ENCODE measurements around the gene GTF3C5.
"Not testable (repeated sequence)": the region's sequence is repeated elsewhere in the genome, so short reads cannot be mapped to it uniquely, and the experiment has no call there.

GTF3C5 gene

DNA sequence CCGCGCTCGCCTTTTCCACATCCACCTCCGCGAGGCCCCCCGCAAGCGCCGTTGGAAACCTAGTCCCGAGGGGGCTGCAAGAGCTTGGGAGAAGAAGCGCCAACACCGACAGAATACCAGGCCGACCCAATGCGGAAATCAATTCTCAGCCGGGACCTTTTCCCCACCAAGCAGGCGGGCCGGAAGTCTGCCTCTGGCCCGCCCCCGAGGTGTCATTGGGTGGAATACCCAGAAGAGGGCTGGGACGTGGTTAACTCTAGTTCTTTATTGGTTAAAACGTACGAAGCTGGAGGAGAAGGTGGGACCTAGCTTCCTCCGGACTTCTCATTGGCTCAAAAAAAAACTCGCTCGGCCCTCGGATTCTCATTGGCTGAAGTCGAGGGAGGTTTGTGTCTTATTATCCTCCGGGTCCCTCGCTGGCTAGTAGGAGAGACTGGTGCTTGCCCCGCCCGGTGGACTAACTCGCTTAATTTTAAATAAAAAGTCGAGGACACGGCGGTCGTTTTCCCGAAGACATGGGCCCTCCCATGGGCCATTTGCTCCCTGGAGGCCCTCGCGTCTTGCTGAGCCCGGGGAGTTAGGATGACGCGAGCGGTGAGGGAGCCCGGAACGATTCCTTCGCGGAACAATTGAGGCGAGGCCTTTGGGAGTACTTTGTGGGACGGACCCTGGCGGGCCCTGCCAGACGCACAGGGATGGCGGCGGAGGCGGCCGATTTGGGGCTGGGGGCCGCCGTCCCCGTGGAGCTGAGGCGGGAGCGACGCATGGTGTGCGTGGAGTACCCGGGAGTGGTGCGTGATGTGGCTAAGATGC is at the start of gene GTF3C5:
TSS of gene GTF3C5 (plus strand) at position 681 of the 813 bp plus-strand sequence. CDS start at position 696, 15 bp downstream.
- no peaks in the 10 kb centered on the region for H3K9me3 Mint-ChIP-seq
- peaks cover 49% of the 10 kb centered on the region for H3K4me1 Mint-ChIP-seq (ENCODE audit: low read depth)
- peak within 1 kb of the TSS; percentile 94 for H3K4me3 Mint-ChIP-seq

DNA sequence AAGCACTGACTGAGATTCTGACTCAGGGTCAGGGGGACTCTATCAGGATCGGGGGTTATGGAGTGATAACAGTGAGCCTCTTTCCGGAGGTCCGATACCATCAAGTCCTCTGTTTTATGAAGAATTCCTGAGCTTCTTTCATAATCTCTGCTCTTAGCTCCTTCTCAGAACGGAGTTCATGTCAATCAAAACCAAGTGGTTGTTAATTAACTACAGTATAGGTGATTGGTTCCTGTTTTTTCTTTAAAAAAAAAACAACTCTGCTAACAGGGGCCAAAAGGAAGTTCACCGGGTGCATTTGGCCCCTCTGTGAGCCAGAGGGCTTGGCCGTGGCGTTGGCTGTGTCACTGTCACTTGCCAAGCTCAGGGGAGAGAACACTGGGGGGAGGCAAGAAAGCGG is 48.3 kb upstream of the GTF3C5 start:
- intact Hi-C loops (cut with micrococcal nuclease) = no loop called here
- H3K4me1 Mint-ChIP-seq (ENCODE audit: low read depth) = peaks cover 29% of the 10 kb centered on the region

More for the DNA sequence above, at the start of gene GTF3C5:
- H3K27me3 Mint-ChIP-seq = peaks cover 5% of the 10 kb centered on the region
- H3K27ac Mint-ChIP-seq = peak within 1 kb of the TSS; percentile 88
- intact Hi-C loops (cut with micrococcal nuclease) = no loop called here
- H3K36me3 Mint-ChIP-seq (ENCODE audit: low read depth) = peaks cover 24% of the 10 kb centered on the region

DNA sequence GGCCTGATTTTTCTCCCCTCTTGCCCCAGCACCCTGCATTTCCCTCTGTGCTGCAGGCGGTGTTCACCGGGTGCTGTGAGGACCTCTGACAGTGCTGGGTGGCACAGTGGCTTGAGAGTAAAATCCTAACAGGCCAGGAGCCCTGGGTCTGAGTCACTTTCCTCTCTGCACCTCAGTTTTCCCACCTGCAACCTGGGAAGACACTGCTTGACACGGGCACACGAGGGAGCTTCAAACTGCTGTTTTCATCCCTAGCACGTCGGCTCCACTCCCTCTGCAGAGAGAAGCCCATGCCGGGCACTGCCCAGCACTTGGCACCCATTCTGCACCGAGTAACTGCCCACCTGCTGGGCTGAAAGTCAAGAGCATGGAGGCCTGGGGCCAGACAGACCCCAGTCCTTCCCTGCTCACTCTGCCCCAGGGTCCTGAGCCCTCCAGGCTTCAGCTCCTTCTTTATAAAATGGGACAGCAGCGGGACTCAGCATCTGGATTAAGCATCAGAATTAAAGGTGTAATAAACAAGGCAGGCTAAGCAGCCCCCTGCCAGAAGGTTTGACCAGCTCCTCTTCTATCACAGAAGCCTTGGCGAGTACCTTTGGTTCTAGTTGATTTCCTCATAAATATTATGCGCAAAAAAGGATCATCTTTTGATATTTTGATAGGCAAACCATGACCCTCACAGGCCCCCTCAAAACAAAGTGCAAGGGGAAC is 47.2 kb upstream of the GTF3C5 start:
- Mint-ChIP-seq H3K4me1 (ENCODE audit: low read depth) (peaks cover 18% of the 10 kb centered on the region), H3K36me3 (ENCODE audit: low read depth) (no peaks in the 10 kb centered on the region), H3K9me3 (no peaks in the 10 kb centered on the region), H3K27ac (no peak overlapping the region), H3K4me3 (no peak overlapping the region), H3K27me3 (peaks cover 86% of the 10 kb centered on the region)
- intact Hi-C loops (cut with micrococcal nuclease) = no loop called here

More for the DNA sequence above, 48.3 kb upstream of the GTF3C5 start:
- Mint-ChIP-seq H3K27ac (peak overlapping the region; percentile 66), H3K36me3 (ENCODE audit: low read depth) (no peaks in the 10 kb centered on the region), H3K27me3 (peaks cover 89% of the 10 kb centered on the region), H3K9me3 (no peaks in the 10 kb centered on the region), H3K4me3 (no peak overlapping the region)

DNA sequence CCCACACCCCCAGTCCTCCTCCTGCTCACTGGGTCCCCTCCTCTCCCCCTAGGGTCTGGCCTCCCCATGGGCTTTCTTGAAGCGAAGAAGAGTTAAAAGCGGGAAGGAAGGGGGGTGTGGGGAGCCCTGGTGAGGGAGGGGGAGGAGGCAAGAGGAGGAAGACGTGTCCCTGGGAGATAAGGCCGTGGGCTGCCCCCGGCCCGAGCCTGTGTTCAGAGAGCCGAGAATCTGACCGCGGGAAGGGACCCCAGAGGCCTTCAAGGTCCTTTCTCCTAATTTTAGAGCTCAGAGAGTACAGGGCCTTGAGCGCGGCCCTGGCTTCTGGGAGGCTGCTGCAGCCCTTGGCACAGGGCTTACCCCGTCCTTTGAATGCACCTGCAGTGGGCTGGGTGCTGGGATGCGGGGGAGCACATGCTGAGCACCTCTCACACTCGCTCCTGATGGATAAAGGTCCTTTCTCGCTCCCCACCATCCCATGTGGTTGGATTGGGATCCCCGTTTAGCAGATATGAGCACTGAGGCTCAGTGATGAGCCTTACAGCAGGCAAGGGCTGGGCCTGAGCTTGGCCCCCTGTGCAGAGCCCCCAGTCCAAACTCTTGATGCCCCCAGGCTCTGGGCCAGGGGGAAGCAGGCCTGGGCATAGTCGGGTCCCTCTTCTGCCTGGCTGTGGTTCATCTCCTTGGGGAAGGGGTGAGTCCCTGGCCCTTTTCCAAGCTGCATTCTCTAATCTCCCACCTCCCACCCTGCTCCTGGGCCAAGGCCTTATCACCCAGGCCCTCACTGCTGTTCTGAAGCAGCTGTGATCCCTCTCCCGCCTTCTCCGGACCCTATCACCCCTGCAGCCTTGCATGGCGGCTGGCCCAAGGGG is 46.4 kb upstream of the GTF3C5 start:
- Mint-ChIP-seq H3K4me1 (ENCODE audit: low read depth) (peaks cover 14% of the 10 kb centered on the region), H3K27me3 (peaks cover 82% of the 10 kb centered on the region), H3K9me3 (no peaks in the 10 kb centered on the region), H3K36me3 (ENCODE audit: low read depth) (no peaks in the 10 kb centered on the region), H3K4me3 (no peak overlapping the region), H3K27ac (no peak overlapping the region)
- intact Hi-C loops (cut with micrococcal nuclease) = no loop called here

DNA sequence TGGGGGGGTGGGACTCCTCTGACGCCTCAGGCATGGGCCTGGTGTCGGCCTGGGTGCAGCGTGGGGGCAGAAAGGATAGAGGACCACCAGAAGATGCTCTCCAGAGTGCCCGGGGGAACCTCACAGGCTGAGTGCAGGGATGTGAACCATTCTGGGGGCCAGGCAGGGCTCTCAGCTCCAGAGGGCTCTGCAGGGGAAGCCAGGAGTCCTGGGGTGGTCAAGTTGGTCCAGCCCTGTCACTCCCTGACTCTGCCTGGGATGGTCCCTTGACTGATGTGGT is 45.8 kb upstream of the GTF3C5 start:
- intact Hi-C loops (cut with micrococcal nuclease) = no loop called here
- no peaks in the 10 kb centered on the region for H3K9me3 Mint-ChIP-seq
- no peaks in the 10 kb centered on the region for H3K36me3 Mint-ChIP-seq (ENCODE audit: low read depth)
- H3K4me1 Mint-ChIP-seq (ENCODE audit: low read depth) = peaks cover 14% of the 10 kb centered on the region
- no peak overlapping the region for H3K4me3 Mint-ChIP-seq
- peaks cover 81% of the 10 kb centered on the region for H3K27me3 Mint-ChIP-seq
- H3K27ac Mint-ChIP-seq = no peak overlapping the region

DNA sequence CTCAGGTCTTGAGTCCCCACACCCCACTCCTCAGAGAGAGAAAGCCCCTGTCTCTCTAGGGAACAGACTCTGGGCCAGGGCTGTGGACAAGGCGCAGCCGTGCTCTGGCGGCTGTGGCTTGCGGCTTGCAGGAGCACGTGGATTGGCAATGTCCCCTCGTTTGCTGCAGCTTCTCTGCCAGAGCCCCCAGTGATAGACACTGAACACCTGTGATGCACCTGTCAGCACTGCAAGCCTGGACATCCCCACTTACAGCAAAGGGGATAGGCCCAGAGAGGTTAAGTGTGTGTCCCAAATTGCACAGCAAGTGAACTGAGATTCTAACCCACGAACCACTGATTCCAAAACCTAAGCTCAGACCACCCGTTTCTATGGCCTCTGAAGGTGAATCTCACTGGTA is 45.3 kb upstream of the GTF3C5 start:
- intact Hi-C loops (cut with micrococcal nuclease) = no loop called here
- Mint-ChIP-seq H3K4me1 (ENCODE audit: low read depth) (peaks cover 14% of the 10 kb centered on the region), H3K27me3 (peaks cover 82% of the 10 kb centered on the region), H3K9me3 (no peaks in the 10 kb centered on the region), H3K36me3 (ENCODE audit: low read depth) (no peaks in the 10 kb centered on the region), H3K27ac (no peak overlapping the region), H3K4me3 (no peak overlapping the region)

DNA sequence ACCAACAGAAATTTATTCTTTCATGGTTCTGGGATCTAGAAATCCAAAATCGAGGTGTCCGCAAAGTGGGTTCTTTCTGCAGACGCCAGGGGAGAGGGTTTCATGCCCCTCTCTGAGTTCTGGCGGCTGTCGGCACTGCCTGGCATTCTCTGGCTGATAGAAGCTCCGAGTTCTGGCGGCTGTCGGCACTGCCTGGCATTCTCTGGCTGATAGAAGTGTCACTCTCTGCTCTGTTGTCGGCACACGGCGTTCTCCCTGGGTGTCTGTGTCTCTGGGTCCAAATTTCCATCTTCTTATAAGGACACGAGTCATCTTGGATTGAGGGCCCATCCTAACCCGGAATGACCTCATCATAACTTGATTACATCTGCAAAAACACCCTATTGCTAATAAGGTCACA is 44.7 kb upstream of the GTF3C5 start:
- no peak overlapping the region for H3K4me3 Mint-ChIP-seq
- H3K27me3 Mint-ChIP-seq = peaks cover 82% of the 10 kb centered on the region
- no peaks in the 10 kb centered on the region for H3K9me3 Mint-ChIP-seq
- peaks cover 14% of the 10 kb centered on the region for H3K4me1 Mint-ChIP-seq (ENCODE audit: low read depth)
- intact Hi-C loops (cut with micrococcal nuclease) = no loop called here
- H3K27ac Mint-ChIP-seq = no peak overlapping the region
- no peaks in the 10 kb centered on the region for H3K36me3 Mint-ChIP-seq (ENCODE audit: low read depth)

GRCh38 chr9:132986640-132987620 is 43.9 kb upstream of the GTF3C5 start:
- peaks cover 16% of the 10 kb centered on the region for H3K4me1 Mint-ChIP-seq (ENCODE audit: low read depth)
- H3K9me3 Mint-ChIP-seq = no peaks in the 10 kb centered on the region
- no peak overlapping the region for H3K4me3 Mint-ChIP-seq
- H3K36me3 Mint-ChIP-seq (ENCODE audit: low read depth) = no peaks in the 10 kb centered on the region
- H3K27ac Mint-ChIP-seq = no peak overlapping the region
- H3K27me3 Mint-ChIP-seq = peaks cover 82% of the 10 kb centered on the region
- intact Hi-C loops (cut with micrococcal nuclease) = no loop called here

GRCh38 chr9:132988244-132989013 is 42.4 kb upstream of the GTF3C5 start:
- peaks cover 83% of the 10 kb centered on the region for H3K27me3 Mint-ChIP-seq
- H3K4me1 Mint-ChIP-seq (ENCODE audit: low read depth) = peaks cover 10% of the 10 kb centered on the region
- H3K36me3 Mint-ChIP-seq (ENCODE audit: low read depth) = no peaks in the 10 kb centered on the region
- no peak overlapping the region for H3K27ac Mint-ChIP-seq
- H3K4me3 Mint-ChIP-seq = no peak overlapping the region
- no peaks in the 10 kb centered on the region for H3K9me3 Mint-ChIP-seq
- intact Hi-C loops (cut with micrococcal nuclease) = no loop called here

GRCh38 chr9:132989014-132989310 is 41.8 kb upstream of the GTF3C5 start:
- Mint-ChIP-seq H3K4me1 (ENCODE audit: low read depth) (peaks cover 15% of the 10 kb centered on the region), H3K27me3 (peaks cover 78% of the 10 kb centered on the region)

DNA sequence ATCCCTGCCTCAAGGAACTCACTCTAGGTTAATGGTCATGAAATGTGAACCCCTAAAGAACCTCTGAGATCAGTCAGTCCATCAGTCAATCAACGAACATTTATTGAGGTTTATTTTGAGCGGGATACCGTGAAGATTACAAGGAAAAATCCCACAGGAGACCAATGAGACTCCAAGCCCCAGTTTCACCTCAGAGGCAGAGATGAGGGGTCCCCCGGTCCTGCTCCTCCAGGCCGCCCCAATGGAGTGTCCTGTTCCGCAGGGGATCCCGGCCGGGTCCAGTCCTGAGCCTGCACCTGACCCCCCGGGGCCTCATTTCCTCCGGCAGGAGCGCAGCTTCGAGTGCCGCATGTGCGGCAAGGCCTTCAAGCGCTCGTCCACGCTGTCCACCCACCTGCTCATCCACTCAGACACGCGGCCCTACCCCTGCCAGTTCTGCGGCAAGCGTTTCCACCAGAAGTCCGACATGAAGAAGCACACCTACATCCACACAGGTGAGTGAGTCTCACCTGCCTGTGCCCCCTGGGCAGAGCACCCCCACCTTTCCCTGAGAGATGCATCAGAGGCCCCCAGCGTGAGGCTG is 41.3 kb upstream of the GTF3C5 start:
- Mint-ChIP-seq H3K9me3 (no peaks in the 10 kb centered on the region), H3K4me1 (ENCODE audit: low read depth) (peaks cover 21% of the 10 kb centered on the region), H3K36me3 (ENCODE audit: low read depth) (no peaks in the 10 kb centered on the region), H3K27ac (no peak overlapping the region), H3K27me3 (peaks cover 77% of the 10 kb centered on the region), H3K4me3 (no peak overlapping the region)
- intact Hi-C loops (cut with micrococcal nuclease) = no loop called here

More at GRCh38 chr9:132989014-132989310, 41.8 kb upstream of the GTF3C5 start:
- Mint-ChIP-seq H3K27ac (no peak overlapping the region), H3K4me3 (no peak overlapping the region), H3K9me3 (no peaks in the 10 kb centered on the region), H3K36me3 (ENCODE audit: low read depth) (no peaks in the 10 kb centered on the region)
- intact Hi-C loops (cut with micrococcal nuclease) = no loop called here

- not testable (repeated sequence) for H3K9me3 Mint-ChIP-seq
- H3K27me3 Mint-ChIP-seq = peaks cover 75% of the 10 kb centered on the region
These were observed 40.7 kb upstream of the GTF3C5 start for GRCh38 chr9:132989998-132990557.

More at GRCh38 chr9:132989998-132990557, 40.7 kb upstream of the GTF3C5 start:
- H3K4me1 Mint-ChIP-seq (ENCODE audit: low read depth) = peaks cover 26% of the 10 kb centered on the region
- H3K4me3 Mint-ChIP-seq; H3K27ac Mint-ChIP-seq; intact Hi-C loops (cut with micrococcal nuclease); H3K36me3 Mint-ChIP-seq (ENCODE audit: low read depth): not testable (repeated sequence)
